ENCODE data around the gene PAX8. TPM values are rescaled to one million over a fixed set of nuclear protein-coding genes. Genes with fewer than 3 reads are reported as not detected.

Gene PAX8
- total RNA-seq, 1 experiment from 2014 or later, result 7.5 TPM

DNA sequence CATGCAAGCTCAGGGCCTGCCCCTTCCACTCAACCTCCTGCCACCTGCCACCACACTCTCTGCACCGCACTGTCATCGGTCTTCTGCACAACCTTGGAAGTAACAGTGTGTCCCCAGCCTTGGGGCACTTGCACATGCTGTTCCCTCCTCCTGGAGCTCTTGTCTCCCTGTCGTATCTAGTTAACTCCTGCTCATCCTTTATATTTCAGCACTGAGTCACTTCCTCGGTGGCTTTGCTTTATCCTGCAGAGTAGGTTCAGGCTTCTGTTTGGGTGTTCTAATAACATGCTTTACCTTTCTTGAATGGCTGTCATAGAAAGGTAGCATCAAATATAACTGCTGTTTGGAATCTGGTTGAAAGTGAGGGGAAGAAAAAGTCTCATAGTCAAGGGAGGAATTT lies 25.3 kb downstream of the PAX8 start:
- DNase-seq, result no peak
- no peak for TF ChIP-seq CTCF (IDR thresholded peaks at IDR 0.05; ENCODE audit: insufficient read depth in 1 of 2, low read depth in 1 of 2, low read length in 1 of 2, severe bottlenecking in 1 of 2, unreplicated experiment in 1 of 2)
- ChIA-PET CTCF (no interaction called here), POLR2A (no interaction called here)
- Mint-ChIP-seq H3K4me3 (ENCODE audit: unreplicated experiment) (no peak overlapping the region), H3K9me3 (ENCODE audit: unreplicated experiment) (no peaks in the 10 kb centered on the region), H3K36me3 (ENCODE audit: insufficient read depth, unreplicated experiment) (peaks cover 4% of the 10 kb centered on the region), H3K27ac (ENCODE audit: unreplicated experiment) (no peak overlapping the region), H3K4me1 (ENCODE audit: low read depth, unreplicated experiment) (peaks cover 7% of the 10 kb centered on the region), H3K27me3 (ENCODE audit: insufficient read depth, unreplicated experiment) (no peaks in the 10 kb centered on the region)
- Histone ChIP-seq H3K4me1 (0 out of 2 replicates have a peak, but pooled peaks cover 15% of the 10 kb centered on the region), H3K4me3 (ENCODE audit: low read depth, low read length) (no peak overlapping the region), H3K27me3 (replicated peaks; ENCODE audit: control insufficient read depth, insufficient read depth, low read length) (no peaks in the 10 kb centered on the region), H3K36me3 (ENCODE audit: control insufficient read depth, insufficient read depth, low read length) (no peaks in the 10 kb centered on the region; the same call in none of the 2 replicates), H3K9me3 (no peaks in the 10 kb centered on the region)
- BruUV-seq (replicated peaks), result no TSS peak
- intact Hi-C loops (cut with micrococcal nuclease; ENCODE audit: unreplicated experiment), result no loop called here

GRCh38 chr2:113252047-113252590 lies 26.6 kb downstream of the PAX8 start:
- Mint-ChIP-seq H3K27me3 (ENCODE audit: insufficient read depth, unreplicated experiment) (no peaks in the 10 kb centered on the region), H3K36me3 (ENCODE audit: insufficient read depth, unreplicated experiment) (peaks cover 13% of the 10 kb centered on the region), H3K27ac (ENCODE audit: unreplicated experiment) (no peak overlapping the region), H3K4me3 (ENCODE audit: unreplicated experiment) (no peak overlapping the region), H3K9me3 (ENCODE audit: unreplicated experiment) (no peaks in the 10 kb centered on the region), H3K4me1 (ENCODE audit: low read depth, unreplicated experiment) (peaks cover 7% of the 10 kb centered on the region)
- Histone ChIP-seq H3K27me3 (replicated peaks; ENCODE audit: control insufficient read depth, insufficient read depth, low read length) (no peaks in the 10 kb centered on the region), H3K4me1 (0 out of 2 replicates have a peak, but pooled peaks cover 15% of the 10 kb centered on the region), H3K36me3 (ENCODE audit: control insufficient read depth, insufficient read depth, low read length) (no peaks in the 10 kb centered on the region; the same call in none of the 2 replicates), H3K9me3 (no peaks in the 10 kb centered on the region), H3K4me3 (ENCODE audit: low read depth, low read length) (no peak overlapping the region)
- no TSS peak for BruUV-seq (replicated peaks)
- ChIA-PET CTCF (interaction anchor here (0.6 kb wide), 1 partner anchor 32 kb away, joined by 3 read pairs; no protein-coding TSS in a partner anchor), POLR2A (no interaction called here)
- DNase-seq, result no peak
- no peak for TF ChIP-seq CTCF (IDR thresholded peaks at IDR 0.05; ENCODE audit: insufficient read depth in 1 of 2, low read depth in 1 of 2, low read length in 1 of 2, severe bottlenecking in 1 of 2, unreplicated experiment in 1 of 2)
- intact Hi-C loops (cut with micrococcal nuclease; ENCODE audit: unreplicated experiment), result no loop called here

- no peak overlapping the region for H3K4me3 Mint-ChIP-seq (ENCODE audit: unreplicated experiment)
- H3K9me3 Mint-ChIP-seq (ENCODE audit: unreplicated experiment), result no peaks in the 10 kb centered on the region
- BruUV-seq (replicated peaks), result no TSS peak
- no peaks in the 10 kb centered on the region for H3K27me3 Mint-ChIP-seq (ENCODE audit: insufficient read depth, unreplicated experiment)
- H3K4me1 Mint-ChIP-seq (ENCODE audit: low read depth, unreplicated experiment), result peaks cover 7% of the 10 kb centered on the region
- intact Hi-C loops (cut with micrococcal nuclease; ENCODE audit: unreplicated experiment), result no loop called here
- ChIA-PET CTCF (no interaction called here), POLR2A (no interaction called here)
- TF ChIP-seq CTCF (IDR thresholded peaks at IDR 0.05; ENCODE audit: insufficient read depth in 1 of 2, low read depth in 1 of 2, low read length in 1 of 2, severe bottlenecking in 1 of 2, unreplicated experiment in 1 of 2), result no peak
- H3K27me3 ChIP-seq (replicated peaks; ENCODE audit: control insufficient read depth, insufficient read depth, low read length), result no peaks in the 10 kb centered on the region
- 0 out of 2 replicates have a peak, but pooled peaks cover 15% of the 10 kb centered on the region for H3K4me1 ChIP-seq
- no peaks in the 10 kb centered on the region for H3K9me3 ChIP-seq
- no peak overlapping the region for H3K27ac Mint-ChIP-seq (ENCODE audit: unreplicated experiment)
- no peak for DNase-seq
- no peaks in the 10 kb centered on the region; the same call in none of the 2 replicates for H3K36me3 ChIP-seq (ENCODE audit: control insufficient read depth, insufficient read depth, low read length)
- H3K4me3 ChIP-seq (ENCODE audit: low read depth, low read length), result no peak overlapping the region
- H3K36me3 Mint-ChIP-seq (ENCODE audit: insufficient read depth, unreplicated experiment), result peaks cover 13% of the 10 kb centered on the region
Observed at GRCh38 chr2:113251118-113251517, 27.6 kb downstream of the PAX8 start.

Measured in Caco-2 (cell line).